Dedifferentiated amniotic fluid mesenchymal stem cell (primary cell): ENCODE data around the gene SEC14L5.

Experiments
- DNase-seq: peaks from one replicate; pipeline ENCODE4 v3.0.0-alpha.2; 2016; ENCODE audit errors: extremely low spot score

SEC14L5 gene

GRCh38 chr16:4984174-4984990 is 26.3 kb downstream of the SEC14L5 start:
- no peak for DNase-seq

GRCh38 chr16:4987250-4987579 is 29.1 kb downstream of the SEC14L5 start:
- DNase-seq = no peak

- no peak for DNase-seq
These were observed 29.6 kb downstream of the SEC14L5 start for GRCh38 chr16:4987580-4988374.

- DNase-seq = no peak
These were observed 30.5 kb downstream of the SEC14L5 start for GRCh38 chr16:4988647-4989046.

GRCh38 chr16:4989391-4990006 is 31.4 kb downstream of the SEC14L5 start:
- DNase-seq = no peak

GRCh38 chr16:4990415-4990814 is 32.3 kb downstream of the SEC14L5 start:
- no peak for DNase-seq

- no peak for DNase-seq
These were observed 33.6 kb downstream of the SEC14L5 start for GRCh38 chr16:4991754-4992153.

GRCh38 chr16:4994719-4995434 is 36.7 kb downstream of the SEC14L5 start:
- no peak for DNase-seq

- DNase-seq = no peak
These were observed 42.5 kb downstream of the SEC14L5 start for GRCh38 chr16:5000573-5001001.

- no peak for DNase-seq
These were observed 43.4 kb downstream of the SEC14L5 start for GRCh38 chr16:5001571-5001970.

- DNase-seq = no peak
These were observed 43.9 kb downstream of the SEC14L5 start for GRCh38 chr16:5001986-5002385.

GRCh38 chr16:5002699-5003143 is 44.6 kb downstream of the SEC14L5 start:
- DNase-seq = no peak

GRCh38 chr16:5003211-5003610 is 45.1 kb downstream of the SEC14L5 start:
- no peak for DNase-seq

GRCh38 chr16:5003828-5004227 is 45.7 kb downstream of the SEC14L5 start:
- DNase-seq = no peak

- DNase-seq = no peak
These were observed 46.2 kb downstream of the SEC14L5 start for GRCh38 chr16:5004311-5004710.

GRCh38 chr16:5005916-5006315 is 47.8 kb downstream of the SEC14L5 start:
- DNase-seq = no peak

- DNase-seq = no peak
These were observed 48.4 kb downstream of the SEC14L5 start for GRCh38 chr16:5006348-5007193.

- DNase-seq = no peak
These were observed 49.1 kb downstream of the SEC14L5 start for GRCh38 chr16:5007256-5007655.

- DNase-seq = no peak
These were observed 50.2 kb downstream of the SEC14L5 start for GRCh38 chr16:5008311-5008731.

GRCh38 chr16:5010576-5011329 is 52.6 kb downstream of the SEC14L5 start:
- no peak for DNase-seq
